ENCODE results near the gene NACC2.
"Not testable (repeated sequence)": the region's sequence is repeated elsewhere in the genome, so short reads cannot be mapped to it uniquely, and the experiment has no call there.

NACC2 gene

DNA sequence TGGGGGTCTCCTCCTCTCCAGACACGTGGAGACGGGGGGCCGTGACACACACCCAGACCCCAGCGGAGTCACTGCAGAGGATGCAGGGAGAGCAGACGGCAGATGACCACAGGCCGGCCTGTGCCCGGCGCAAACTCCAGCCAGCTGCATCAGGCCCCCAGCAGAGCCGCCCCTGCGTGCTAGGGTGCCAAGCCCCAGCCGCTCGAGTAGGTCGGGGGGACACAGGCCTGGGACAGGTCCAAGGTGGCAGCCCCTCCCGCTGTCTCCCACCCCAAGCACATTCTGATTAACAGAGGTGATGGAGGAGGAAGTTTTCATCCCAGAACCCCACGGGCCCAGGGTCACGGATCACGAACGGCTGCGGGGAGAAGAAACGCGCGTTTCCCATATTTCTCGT lies 14.4 kb downstream of the NACC2 start:
- DNase-seq (ENCODE audit: low spot score) = no peak

DNA sequence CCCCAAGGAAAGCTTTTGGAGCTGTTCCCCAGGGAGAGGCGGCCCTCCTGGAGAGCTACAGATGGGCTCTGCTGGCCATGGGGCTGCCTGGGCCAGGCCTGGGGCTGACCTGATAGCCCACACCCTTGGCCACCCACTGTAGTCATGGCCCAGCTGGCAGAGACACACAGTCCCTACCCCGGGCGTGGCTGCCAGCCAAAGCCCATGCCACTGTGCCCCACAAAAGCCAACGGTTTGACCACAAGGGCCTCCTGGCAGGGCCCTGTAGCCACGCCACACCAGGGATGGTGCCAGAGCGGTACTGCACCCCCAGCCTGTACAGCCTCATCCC lies 15.2 kb downstream of the NACC2 start:
- no peak for DNase-seq (ENCODE audit: low spot score)

DNA sequence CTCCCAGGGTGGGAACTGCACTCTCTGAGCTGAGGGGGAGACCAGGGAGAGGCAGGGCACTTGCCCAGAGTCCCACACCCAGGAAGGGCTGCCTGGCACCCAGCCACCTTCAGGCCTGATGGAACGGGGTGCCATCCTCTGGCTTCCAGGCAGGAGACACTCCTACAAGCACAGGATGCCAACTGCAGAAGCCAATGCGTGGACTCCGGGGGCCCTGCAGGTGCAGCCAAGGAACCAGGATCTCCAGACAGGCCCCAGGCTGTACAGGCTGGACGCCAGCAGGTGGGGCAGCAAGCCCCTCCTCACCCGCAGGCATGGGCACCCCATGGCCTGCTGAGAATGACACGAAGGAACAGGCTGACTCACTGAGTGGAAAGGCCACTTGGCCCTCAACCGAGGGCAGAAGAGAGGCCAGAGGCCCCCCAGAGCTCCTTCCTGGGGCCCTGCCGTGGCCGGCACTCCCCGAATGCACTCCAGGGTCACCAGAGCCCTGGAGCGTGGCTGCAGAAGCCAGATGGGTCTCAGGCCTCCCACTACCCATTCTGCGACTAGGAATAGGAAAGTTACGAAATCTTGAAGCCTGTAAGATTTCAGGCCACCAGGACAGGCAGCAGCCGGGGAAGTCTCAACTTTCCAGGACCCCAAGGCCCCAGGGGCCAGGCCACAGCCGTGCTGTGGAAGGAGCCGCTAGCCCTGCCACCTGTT lies 15.7 kb downstream of the NACC2 start:
- no peak for DNase-seq (ENCODE audit: low spot score)

DNA sequence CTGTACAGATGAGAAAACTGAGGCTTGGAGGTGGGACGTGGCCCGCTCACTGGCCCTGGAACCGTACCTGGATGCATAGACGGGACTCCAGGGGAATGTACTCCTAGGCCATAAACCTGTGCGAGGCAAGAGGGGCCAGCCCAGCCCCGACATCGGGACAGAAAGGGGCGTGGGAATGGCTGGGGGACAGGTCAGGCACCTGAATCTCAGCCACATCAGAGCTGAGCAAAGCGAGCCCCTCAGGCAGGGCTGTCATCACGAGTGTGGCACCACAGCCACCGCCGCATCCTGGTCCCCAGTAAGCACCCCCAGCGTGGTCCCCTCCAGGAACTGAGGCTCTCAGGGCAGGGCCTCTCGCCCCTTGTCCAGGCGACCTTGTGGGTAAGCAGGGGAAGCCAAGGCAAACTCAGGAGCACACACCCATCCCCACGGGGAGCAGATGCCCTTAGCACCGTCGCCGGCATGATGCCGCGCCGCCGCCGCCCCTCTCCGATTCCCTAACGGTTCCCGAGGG lies 16.5 kb downstream of the NACC2 start:
- DNase-seq (ENCODE audit: low spot score) = no peak

DNA sequence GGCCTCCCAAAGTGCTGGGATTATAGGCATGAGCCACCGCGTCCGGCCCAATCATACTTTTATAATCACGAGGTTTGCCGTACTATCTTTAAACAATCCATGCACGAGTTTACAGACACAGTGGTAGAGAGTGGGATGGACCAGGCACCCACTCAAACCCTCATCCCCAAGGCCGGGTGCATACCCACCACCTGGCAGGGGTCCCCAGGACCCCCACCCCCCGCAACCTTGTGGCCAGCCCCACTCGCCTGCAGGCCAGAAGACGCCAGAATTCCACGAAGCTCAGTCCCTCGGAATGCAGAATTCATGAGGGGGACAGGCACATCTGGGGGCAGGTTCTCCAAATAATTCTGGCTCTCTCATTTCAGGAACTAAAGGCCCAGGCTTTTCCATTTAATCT lies 17.1 kb downstream of the NACC2 start:
- DNase-seq (ENCODE audit: low spot score) = no peak

DNA sequence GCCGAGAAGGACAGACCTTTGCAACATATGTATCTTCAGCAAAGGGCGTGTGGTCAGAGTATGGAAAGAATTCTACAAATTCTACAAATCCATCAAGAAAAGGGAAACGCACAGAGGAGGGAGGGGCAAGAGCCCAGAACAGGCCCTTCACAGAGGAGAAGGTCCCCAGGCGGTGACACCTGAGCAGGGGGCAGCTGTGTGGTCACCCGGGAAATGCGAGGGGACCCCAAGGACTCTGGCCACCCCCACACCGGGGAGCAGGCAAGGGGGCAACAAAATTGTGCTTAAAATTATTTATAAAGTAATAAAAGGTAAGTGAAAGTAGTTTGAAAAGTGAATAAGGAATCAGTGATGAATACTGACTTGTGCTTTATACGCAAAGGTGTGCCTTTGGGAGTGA lies 17.6 kb downstream of the NACC2 start:
- DNase-seq (ENCODE audit: low spot score) = no peak

DNA sequence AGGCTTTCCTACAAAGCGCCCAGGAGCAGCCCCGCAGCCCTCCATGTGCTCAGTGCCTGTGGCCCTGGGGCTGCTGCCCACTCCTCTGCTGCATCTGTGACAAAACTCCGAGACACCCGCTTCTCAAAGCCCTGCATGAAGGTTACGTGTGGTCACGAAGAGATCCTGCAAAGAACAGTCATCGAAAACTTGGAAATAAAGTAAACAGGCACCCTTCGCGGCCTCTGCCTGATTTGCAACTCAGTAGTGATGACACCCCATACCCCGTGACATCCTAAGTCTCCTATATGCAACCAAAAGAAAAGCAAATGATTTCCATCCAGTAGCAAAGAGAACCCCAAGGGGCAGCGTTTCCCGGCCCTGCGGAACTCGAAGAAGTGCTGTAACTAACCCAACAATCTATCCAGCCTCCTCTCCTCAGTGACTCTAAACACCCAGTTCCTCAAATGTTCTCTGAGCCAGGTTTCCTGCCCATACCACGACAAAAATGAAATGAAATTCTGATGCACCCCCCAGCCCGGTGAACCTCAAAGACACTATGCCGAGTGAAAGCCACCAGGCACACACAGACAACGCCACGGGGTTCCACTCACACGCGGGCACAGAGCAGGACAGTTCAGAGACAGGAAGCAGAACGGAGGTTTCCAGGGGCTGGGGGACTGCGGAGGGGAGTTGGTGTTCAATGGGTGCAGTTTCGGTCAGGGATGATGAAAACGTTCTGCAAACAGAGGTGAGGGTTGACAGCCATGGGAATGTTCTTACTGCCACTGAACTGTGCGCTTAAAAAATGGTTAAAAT lies 19.0 kb downstream of the NACC2 start:
- no peak for DNase-seq (ENCODE audit: low spot score)

DNA sequence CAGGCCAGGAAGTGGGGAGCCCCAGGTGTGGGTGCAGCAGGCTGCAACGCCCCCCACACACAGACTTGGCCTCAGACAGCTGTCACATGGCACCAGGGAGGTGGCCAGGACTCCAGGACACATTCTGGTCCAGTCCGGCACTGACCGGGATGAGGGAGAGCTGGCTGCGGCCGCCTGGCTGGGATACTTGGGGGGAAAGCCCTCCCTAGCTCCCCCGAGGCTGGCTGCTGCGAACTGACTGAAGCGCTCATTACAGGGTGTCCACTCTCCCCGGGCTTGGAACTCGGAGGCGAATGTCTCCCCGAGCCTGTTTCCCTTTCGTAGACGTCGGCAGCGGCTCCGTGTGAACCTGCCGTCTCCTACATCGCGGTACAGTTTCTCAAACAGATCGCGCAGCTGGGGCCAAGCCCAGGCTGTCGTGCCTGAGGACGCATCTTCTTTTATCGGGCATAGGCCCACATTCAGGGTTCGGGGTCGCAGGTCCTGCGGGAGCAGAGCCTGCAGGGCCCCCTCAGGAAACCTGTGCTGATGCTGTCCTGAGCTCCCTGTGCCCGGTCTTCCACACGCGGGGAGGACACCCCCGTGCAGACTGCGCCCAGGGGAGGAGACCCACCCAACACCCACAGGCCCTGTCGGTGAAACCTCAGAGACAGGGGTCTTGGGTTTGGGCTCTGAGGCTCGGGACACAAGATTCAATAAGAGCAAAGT lies 19.8 kb downstream of the NACC2 start:
- no peak for DNase-seq (ENCODE audit: low spot score)

DNA sequence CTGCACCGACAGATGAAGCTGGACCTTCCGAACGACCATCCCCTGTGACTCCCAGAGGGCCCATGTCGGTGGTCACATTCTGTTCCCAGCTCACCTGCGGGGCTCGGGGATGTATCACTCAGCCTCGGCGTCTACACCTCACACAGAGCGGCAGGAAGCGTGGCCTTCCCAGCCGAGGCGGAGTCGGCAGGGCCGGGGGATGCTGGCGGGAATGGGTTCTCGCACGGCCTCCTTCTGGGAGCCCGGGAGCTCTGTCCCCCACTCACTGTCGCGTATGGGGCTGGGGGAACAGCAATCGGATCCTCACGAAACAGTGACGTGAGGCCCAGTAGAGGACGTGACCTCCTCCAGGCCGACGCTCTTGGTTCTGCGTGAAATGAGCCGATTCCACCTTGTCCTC lies 20.4 kb downstream of the NACC2 start:
- no peak for DNase-seq (ENCODE audit: low spot score)

DNA sequence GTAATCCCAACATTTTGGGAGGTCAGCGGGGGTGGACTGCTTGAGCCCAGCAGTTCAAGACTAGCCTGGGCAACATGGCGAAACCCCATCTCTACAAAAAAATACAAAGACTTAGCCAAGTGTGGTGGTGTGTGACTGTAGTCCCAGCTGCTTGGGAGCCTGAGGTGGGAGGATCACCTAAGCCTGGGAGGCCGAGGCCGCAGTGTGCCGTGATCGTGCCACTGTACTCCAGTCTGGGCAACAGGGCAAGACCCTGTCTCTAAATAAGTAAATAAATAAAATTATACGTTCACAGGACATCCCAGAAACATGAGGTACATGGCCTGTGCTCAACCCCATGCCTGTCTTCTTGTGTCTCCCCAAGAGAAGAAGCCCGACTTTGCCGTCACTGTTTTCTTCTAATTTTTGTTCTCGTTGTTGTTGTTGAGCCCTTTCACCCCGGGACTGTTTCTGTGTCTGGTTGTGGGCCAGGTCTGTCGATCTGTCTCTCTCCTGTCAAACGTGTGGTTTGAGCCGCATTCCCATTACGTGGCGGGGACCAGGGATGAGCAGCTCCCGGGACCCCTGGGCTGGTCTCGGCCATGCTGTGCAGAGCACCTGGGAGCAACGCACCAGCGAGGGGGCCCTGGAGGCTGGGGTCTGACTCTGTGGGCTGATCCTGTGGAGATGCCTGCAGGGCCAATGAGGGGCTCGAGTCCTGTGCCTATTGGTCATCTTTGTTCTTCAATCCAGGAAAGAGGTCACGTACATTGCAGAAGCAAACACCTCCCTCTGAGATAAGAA lies 32.2 kb downstream of the NACC2 start:
- DNase-seq (ENCODE audit: low spot score) = no peak

DNA sequence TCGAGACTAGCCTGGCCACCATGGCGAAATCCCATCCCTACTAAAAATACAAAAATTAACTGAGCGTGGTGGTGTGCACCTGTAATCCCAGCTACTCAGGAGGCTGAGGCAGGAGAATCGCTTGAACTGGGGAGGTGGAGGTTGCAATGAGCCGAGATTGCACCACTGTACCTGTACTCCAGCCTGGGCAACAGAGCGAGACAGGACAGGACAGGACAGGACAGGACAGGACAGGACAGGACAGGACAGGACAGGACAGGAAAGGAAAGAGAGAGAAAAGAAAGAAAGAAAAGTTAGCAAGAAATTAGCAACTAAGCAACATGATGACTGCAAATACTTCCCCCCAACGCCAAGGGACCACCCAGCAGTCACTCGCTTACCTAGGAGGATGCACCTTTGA lies 33.2 kb downstream of the NACC2 start:
- not testable (repeated sequence) for DNase-seq (ENCODE audit: low spot score)

DNA sequence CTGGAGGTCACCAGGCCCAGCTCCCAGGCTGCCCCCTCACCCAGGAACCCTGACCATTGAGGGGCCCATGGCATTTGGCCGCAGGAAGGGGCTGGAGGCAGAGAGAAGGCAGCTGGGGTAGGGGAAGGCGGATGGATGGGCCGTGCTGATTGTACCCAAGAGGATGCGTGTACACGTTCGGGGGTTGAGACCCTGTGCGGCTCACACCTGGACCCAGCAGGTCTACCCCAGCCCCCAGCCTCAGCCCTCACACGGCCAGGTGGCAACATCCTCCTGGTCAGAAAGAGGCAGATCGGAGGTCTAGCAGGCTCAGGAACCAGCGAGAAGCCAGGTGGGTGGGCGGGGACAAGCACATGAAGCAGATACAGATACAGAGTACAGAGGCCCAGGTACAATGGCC lies 33.7 kb downstream of the NACC2 start:
- DNase-seq (ENCODE audit: low spot score) = no peak

DNA sequence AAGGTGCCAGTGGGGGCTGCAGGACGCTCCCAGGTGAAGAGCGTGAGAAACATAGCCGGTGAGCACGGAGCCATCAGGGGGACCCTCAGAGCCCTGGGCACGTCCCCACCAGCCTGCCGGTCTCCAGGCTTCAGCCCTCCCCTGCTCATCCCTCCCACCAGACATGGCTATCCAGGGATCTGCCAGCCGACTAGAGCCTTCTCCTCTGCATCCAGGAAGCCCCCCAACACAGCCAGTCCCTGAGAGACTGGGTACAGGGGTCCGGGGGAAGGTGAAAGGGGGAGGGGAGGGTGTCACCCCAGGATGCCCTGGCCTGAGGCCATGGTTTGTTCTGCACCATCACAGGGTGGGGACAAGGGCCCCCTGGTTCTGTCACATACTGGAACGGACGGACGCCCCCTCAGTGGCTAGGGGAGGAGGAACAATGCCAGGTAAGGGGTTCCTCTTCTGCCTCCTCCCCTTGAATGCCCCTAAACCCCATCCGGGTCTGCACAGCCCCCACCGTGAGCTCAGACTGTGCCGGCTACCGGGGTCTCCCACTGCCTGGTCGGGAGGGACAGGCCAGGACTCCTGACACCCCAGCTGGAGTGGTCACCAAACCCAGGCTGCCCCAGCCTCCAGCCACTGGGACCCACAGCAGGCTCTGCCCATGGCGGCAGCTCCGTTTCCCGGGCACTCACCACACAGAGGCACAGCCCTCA lies 34.3 kb downstream of the NACC2 start:
- no peak for DNase-seq (ENCODE audit: low spot score)

DNA sequence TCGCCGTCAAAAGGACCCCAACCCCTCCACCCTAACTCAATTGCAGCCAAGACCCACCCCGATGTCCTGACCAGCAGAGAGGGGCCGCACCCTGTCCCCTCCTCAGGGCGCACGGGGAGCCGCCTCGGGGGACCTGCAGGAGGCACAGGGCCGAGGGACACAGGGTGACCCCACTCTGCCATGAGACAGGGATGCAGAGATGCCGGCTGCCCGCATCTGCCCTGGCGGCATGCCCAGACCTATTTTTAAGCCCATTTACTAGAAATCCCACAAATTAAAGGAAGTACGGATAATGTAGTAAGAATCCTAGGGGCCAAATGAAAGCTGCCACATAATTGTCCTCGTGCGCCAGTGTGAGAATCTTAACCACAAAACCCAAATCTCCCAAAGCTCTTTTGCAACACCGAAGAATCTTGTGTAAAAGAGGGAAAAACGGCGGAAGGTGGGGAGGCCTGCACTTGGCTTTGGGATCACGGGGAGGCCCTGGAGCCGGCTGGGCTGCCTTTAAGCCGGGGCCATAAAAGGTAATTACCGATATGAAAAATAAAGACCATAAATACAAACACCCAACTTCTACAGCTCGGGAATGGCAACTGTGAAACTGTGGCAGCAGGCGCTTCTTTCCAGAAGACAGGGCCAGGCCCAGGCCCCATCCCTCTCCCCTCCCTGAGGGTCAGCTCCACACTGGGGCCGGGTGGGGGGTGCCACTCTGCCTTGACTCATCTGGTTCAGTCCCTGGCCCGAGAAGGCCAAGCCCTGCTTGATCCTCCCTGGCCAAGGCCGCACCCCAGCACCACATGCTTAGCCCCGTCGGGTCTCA lies 35.0 kb downstream of the NACC2 start:
- no peak for DNase-seq (ENCODE audit: low spot score)

DNA sequence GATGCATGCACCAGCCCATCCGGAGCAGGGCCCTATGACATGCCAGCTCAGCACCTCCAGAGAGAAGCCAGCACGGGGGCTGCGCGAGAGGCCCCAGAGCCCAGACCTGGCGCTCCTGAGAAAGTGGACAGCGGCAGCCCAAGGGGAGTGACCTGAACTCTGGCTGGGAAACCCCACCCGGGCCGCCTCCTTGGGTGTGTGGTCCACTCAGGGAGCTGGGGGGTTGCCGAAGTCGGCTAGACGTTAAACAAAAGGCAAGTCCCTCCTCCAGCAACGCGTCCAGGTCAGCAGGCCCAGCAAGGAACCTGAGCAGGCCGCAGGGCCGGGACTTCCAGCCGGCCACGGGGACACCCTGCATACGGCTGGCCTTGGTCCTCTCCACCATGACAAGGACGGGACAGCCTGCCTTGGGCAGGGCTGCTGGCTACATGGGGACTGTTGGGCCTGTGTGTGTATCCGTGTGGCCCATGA lies 35.7 kb downstream of the NACC2 start:
- no peak for DNase-seq (ENCODE audit: low spot score)

DNA sequence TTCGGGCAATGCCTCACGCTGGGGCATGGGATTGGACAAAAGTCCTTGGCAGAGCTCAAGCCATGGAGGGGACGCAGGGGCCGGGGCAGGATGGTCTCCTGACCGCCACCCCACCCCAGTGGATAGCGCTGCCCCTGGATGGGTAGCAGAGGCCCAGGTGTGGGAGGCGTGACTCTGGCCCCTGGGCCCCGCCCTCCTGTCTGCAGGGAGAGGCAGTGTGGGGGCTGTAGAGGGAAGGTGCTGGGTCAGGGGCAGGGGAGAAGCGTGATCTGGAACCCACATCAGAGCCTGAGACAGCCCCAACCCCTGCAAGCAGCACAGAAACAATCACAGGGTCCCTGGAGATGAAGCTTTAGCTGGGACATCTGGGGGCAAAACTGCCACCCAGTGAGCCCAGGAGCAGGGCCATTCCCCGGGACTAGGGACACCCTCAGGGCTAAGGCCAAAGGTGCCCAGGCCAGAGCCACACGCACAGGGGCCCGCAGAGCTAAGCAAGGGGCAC lies 36.2 kb downstream of the NACC2 start:
- no peak for DNase-seq (ENCODE audit: low spot score)

DNA sequence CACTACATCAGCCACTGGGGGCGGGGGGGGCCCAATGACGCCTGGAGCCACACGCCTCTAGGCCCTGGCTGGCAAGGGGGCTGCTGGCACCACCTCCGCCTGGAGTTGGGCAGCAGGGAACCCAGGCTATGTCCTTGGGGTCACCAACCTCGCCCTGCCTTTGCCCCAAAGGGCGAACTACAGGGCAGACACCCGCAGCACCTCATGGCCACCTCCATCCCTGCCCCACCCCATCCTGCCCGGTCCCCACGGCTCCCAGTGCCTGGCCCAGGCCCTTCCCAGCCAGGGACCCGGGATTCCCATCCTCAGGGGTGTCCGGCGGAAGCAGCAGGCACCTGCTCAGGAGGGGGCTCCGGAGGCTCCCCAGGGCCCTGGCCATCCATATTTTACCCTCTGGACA lies 37.0 kb downstream of the NACC2 start:
- no peak for DNase-seq (ENCODE audit: low spot score)

DNA sequence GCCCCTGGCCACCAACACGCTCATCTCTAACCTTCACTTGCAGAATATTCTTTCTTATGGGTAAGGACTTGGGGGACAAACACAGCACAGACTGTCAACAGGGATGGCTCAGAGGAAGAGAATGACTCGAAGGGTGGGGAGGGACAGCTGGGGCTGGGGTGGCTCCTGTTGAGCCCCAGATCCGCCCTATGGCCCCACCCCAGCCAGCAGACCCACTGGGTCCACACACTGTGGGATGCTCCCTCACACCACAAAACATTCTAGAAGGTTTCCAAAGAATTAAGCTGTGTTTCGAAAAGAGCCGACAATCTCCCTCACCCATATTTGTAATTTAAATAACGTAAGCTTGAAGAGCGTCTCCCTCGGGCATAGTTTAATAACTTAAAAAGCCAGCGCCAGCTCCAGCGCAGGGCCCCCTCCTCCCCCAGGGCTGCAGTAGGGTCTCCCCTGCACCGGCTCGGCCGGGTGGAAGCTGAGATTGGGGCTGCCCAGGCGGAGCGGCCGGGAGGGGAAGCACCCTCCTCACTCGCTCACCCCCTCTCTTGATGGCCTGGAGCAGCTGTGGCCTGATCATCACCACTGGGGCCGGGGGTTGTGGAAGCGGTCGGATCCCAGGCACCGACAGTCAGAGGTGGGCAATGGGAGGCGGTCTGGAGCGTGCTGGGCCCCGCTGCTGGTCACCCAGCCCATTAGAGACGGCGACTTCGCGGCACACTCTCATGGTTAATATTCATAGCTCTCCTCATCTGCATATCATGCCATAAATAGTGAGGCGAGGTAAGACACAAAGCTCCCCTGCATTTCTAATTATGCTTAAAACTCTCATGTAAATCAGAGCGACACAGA lies 37.6 kb downstream of the NACC2 start:
- no peak for DNase-seq (ENCODE audit: low spot score)

DNA sequence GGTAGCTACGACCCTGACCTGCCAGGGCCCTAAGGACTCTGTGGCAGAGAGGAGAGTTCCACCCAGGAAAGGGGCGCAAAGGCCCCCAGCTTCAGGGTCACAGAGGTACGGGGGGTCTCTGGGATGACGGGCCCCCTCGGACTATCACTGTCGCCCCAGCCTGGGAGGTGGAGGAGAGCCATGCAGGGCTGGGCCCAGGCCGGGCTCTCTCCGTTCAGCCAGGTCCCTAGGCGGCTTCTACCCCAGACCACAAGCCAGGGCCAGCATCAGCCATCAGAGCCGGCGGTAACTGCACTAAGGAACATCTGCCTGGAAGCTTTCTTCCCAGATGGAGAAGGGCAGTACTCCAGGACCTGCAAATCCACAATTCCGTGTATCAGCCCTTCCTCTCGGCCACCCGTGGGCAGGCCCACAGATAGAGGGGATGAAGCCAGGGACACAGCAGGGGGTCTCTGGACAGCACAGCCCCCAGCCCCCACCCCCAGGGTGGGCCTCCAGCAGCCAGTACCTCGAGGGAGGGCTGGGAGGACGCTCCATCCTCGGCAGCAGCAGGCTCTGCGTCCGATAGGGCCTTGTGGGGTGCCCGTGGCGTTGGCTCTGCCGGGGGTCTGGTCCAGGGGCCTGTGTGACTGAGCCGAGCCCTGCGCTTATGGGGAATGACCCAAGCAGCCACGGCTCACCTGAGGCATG lies 38.4 kb downstream of the NACC2 start:
- no peak for DNase-seq (ENCODE audit: low spot score)
